ENCODE measurements around the gene MTHFD1L.
A peak's percentile ranks its signal among the peaks of the same experiment; 100 is the strongest.

MTHFD1L gene

DNA sequence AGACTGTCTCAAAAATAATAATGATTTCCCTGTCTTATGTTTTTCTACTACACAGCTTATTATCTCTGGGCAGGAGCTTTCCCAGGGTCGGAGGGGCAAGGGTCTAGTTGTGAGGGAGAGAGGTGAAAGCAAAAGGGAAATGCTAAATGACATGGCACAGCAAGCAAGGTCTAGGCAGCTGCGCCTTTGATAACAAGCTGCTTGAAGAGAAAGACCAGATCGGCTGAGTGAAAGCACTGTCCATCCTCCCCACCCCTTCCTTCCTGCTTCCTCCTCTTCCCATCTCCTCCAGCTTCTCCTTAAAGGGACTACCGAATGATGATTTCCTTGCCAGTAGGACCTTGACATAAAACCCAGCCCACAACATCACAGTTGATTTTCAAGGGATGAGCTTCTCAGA, 216.2 kb downstream of the MTHFD1L start:
- TF ChIP-seq GLIS3 (CRISPR knock-in tag; IDR thresholded peaks at IDR 0.05) (no peak), BACH2 (CRISPR knock-in tag; IDR thresholded peaks at IDR 0.05; ENCODE audit: borderline replicate concordance) (no peak), PPARA (CRISPR knock-in tag; IDR thresholded peaks at IDR 0.05; ENCODE audit: borderline replicate concordance) (no peak), OSR1 (CRISPR knock-in tag; IDR thresholded peaks at IDR 0.05) (no peak), ESRRG (CRISPR knock-in tag; IDR thresholded peaks at IDR 0.05) (no peak), ZNF8 (CRISPR knock-in tag; IDR thresholded peaks at IDR 0.05) (no peak), ISL1 (CRISPR knock-in tag; IDR thresholded peaks at IDR 0.05) (no peak), ZNF70 (CRISPR knock-in tag; IDR thresholded peaks at IDR 0.05) (no peak), ZC3H10 (CRISPR knock-in tag; IDR thresholded peaks at IDR 0.05) (no peak), SNAI2 (CRISPR knock-in tag; IDR thresholded peaks at IDR 0.05) (no peak)
- TF ChIP-seq, protein P1, sequence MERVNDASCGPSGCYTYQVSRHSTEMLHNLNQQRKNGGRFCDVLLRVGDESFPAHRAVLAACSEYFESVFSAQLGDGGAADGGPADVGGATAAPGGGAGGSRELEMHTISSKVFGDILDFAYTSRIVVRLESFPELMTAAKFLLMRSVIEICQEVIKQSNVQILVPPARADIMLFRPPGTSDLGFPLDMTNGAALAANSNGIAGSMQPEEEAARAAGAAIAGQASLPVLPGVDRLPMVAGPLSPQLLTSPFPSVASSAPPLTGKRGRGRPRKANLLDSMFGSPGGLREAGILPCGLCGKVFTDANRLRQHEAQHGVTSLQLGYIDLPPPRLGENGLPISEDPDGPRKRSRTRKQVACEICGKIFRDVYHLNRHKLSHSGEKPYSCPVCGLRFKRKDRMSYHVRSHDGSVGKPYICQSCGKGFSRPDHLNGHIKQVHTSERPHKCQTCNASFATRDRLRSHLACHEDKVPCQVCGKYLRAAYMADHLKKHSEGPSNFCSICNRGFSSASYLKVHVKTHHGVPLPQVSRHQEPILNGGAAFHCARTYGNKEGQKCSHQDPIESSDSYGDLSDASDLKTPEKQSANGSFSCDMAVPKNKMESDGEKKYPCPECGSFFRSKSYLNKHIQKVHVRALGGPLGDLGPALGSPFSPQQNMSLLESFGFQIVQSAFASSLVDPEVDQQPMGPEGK (CRISPR knock-in tag; IDR thresholded peaks at IDR 0.05; ENCODE audit: borderline replicate concordance): no peak
- TF ChIP-seq, protein P2, sequence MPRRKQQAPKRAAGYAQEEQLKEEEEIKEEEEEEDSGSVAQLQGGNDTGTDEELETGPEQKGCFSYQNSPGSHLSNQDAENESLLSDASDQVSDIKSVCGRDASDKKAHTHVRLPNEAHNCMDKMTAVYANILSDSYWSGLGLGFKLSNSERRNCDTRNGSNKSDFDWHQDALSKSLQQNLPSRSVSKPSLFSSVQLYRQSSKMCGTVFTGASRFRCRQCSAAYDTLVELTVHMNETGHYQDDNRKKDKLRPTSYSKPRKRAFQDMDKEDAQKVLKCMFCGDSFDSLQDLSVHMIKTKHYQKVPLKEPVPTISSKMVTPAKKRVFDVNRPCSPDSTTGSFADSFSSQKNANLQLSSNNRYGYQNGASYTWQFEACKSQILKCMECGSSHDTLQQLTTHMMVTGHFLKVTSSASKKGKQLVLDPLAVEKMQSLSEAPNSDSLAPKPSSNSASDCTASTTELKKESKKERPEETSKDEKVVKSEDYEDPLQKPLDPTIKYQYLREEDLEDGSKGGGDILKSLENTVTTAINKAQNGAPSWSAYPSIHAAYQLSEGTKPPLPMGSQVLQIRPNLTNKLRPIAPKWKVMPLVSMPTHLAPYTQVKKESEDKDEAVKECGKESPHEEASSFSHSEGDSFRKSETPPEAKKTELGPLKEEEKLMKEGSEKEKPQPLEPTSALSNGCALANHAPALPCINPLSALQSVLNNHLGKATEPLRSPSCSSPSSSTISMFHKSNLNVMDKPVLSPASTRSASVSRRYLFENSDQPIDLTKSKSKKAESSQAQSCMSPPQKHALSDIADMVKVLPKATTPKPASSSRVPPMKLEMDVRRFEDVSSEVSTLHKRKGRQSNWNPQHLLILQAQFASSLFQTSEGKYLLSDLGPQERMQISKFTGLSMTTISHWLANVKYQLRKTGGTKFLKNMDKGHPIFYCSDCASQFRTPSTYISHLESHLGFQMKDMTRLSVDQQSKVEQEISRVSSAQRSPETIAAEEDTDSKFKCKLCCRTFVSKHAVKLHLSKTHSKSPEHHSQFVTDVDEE (CRISPR knock-in tag; IDR thresholded peaks at IDR 0.05): no peak
- TF ChIP-seq, protein P3, sequence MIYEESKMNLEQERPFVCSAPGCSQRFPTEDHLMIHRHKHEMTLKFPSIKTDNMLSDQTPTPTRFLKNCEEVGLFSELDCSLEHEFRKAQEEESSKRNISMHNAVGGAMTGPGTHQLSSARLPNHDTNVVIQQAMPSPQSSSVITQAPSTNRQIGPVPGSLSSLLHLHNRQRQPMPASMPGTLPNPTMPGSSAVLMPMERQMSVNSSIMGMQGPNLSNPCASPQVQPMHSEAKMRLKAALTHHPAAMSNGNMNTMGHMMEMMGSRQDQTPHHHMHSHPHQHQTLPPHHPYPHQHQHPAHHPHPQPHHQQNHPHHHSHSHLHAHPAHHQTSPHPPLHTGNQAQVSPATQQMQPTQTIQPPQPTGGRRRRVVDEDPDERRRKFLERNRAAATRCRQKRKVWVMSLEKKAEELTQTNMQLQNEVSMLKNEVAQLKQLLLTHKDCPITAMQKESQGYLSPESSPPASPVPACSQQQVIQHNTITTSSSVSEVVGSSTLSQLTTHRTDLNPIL (CRISPR knock-in tag; IDR thresholded peaks at IDR 0.05; ENCODE audit: low read depth): no peak
- ATAC-seq: peak; percentile 25; the same call in 2 of the 3 replicates

DNA sequence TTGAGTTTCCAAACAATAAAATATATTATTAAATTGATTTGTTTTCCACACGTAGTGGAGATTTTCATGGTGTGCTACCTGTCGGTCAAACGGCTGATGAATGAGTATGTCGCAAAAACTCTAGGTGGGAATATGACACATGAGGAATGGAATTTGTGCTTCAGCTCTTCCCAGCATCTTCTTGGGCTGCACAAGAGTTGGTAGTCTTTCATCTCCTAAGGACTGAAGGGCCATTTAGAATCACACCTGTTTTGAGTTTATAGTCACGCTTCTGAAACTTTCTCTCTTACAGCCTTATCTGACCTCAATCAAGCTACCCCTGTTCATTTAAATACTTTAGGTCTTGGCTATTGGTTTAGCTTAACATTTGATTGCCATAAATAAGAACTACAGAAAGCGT, 216.6 kb downstream of the MTHFD1L start:
- TF ChIP-seq, protein P1 (CRISPR knock-in tag; IDR thresholded peaks at IDR 0.05; ENCODE audit: borderline replicate concordance): no peak
- TF ChIP-seq, protein P4, sequence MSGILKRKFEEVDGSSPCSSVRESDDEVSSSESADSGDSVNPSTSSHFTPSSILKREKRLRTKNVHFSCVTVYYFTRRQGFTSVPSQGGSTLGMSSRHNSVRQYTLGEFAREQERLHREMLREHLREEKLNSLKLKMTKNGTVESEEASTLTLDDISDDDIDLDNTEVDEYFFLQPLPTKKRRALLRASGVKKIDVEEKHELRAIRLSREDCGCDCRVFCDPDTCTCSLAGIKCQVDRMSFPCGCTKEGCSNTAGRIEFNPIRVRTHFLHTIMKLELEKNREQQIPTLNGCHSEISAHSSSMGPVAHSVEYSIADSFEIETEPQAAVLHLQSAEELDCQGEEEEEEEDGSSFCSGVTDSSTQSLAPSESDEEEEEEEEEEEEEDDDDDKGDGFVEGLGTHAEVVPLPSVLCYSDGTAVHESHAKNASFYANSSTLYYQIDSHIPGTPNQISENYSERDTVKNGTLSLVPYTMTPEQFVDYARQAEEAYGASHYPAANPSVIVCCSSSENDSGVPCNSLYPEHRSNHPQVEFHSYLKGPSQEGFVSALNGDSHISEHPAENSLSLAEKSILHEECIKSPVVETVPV (CRISPR knock-in tag; IDR thresholded peaks at IDR 0.05): no peak
- no peak for TF ChIP-seq ZNF70 (CRISPR knock-in tag; IDR thresholded peaks at IDR 0.05)
- no peak for TF ChIP-seq CSDC2 (CRISPR knock-in tag; IDR thresholded peaks at IDR 0.05)
- TF ChIP-seq TCF4 (CRISPR knock-in tag; IDR thresholded peaks at IDR 0.05; ENCODE audit: borderline replicate concordance): no peak
- TF ChIP-seq TOX (CRISPR knock-in tag; IDR thresholded peaks at IDR 0.05; ENCODE audit: borderline replicate concordance): no peak
- TF ChIP-seq RARB (CRISPR knock-in tag; IDR thresholded peaks at IDR 0.05): no peak
- TF ChIP-seq, protein P3 (CRISPR knock-in tag; IDR thresholded peaks at IDR 0.05; ENCODE audit: low read depth): no peak
- TF ChIP-seq, protein P5, sequence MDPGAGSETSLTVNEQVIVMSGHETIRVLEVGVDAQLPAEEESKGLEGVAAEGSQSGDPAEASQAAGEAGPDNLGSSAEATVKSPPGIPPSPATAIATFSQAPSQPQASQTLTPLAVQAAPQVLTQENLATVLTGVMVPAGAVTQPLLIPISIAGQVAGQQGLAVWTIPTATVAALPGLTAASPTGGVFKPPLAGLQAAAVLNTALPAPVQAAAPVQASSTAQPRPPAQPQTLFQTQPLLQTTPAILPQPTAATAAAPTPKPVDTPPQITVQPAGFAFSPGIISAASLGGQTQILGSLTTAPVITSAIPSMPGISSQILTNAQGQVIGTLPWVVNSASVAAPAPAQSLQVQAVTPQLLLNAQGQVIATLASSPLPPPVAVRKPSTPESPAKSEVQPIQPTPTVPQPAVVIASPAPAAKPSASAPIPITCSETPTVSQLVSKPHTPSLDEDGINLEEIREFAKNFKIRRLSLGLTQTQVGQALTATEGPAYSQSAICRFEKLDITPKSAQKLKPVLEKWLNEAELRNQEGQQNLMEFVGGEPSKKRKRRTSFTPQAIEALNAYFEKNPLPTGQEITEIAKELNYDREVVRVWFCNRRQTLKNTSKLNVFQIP (CRISPR knock-in tag; IDR thresholded peaks at IDR 0.05; ENCODE audit: borderline replicate concordance, low read depth): no peak
- no peak for TF ChIP-seq SNAI2 (CRISPR knock-in tag; IDR thresholded peaks at IDR 0.05)
- no peak for TF ChIP-seq ZNF8 (CRISPR knock-in tag; IDR thresholded peaks at IDR 0.05)
- no peak for TF ChIP-seq BACH2 (CRISPR knock-in tag; IDR thresholded peaks at IDR 0.05; ENCODE audit: borderline replicate concordance)
- no peak for TF ChIP-seq ZFP30 (CRISPR knock-in tag; IDR thresholded peaks at IDR 0.05)
- TF ChIP-seq OSR1 (CRISPR knock-in tag; IDR thresholded peaks at IDR 0.05): no peak
- ATAC-seq: peak; percentile 41; the same call in 2 of the 3 replicates

Measured in SK-N-SH treated with all-trans-retinoic acid at 6 μM for 48 hours (cell line).